BE2C (cell line): ENCODE results near the gene TUBA1B.

Experiments
- DNase-seq: peaks from one replicate; pipeline ENCODE4 v3.0.0-alpha.2; 2020
- H3K27me3 ChIP-seq: fragments of 250-450 bp; sonication (Bioruptor Pico); 2 replicates; pipeline ENCODE4 v1.5.1; 2020; ENCODE audit warnings: mild to moderate bottlenecking
- H3K36me3 ChIP-seq: fragments of 250-450 bp; sonication (Bioruptor Pico); 2 replicates; pipeline ENCODE4 v1.5.1; 2020; ENCODE audit warnings: mild to moderate bottlenecking
- H3K4me1 ChIP-seq: fragments of 250-450 bp; sonication (Bioruptor Pico); 2 replicates; pipeline ENCODE4 v1.5.1; 2020
- H3K4me3 ChIP-seq: 2 replicates; pipeline ENCODE4 v1.5.1; 2011; ENCODE audit warnings: low read depth, low read length
- H3K9me3 ChIP-seq: fragments of 250-450 bp; sonication (Bioruptor Pico); 2 replicates; pipeline ENCODE4 v1.5.1; 2020
- CTCF ChIP-seq: IDR thresholded peaks from 2 replicates; pipeline ENCODE4 v1.5.1; 2012; ENCODE audit warnings: mild to moderate bottlenecking, low read depth, low read length

The TUBA1B gene

GRCh38 chr12:49160399-49160798 is 29.2 kb upstream of the TUBA1B start:
- no peaks in the 10 kb centered on the region for H3K27me3 ChIP-seq
- no peak for DNase-seq
- TF ChIP-seq CTCF: no peak
- no peak overlapping the region for H3K4me3 ChIP-seq
- no peaks in the 10 kb centered on the region; the same call in none of the 2 replicates for H3K4me1 ChIP-seq
- H3K36me3 ChIP-seq: no peaks in the 10 kb centered on the region
- no peaks in the 10 kb centered on the region; the same call in 1 of the 2 replicates for H3K9me3 ChIP-seq

- Histone ChIP-seq H3K27me3 (no peaks in the 10 kb centered on the region), H3K9me3 (no peaks in the 10 kb centered on the region), H3K4me3 (no peak overlapping the region), H3K36me3 (no peaks in the 10 kb centered on the region; the same call in 1 of the 2 replicates), H3K4me1 (no peaks in the 10 kb centered on the region)
- no peak for TF ChIP-seq CTCF
- no peak for DNase-seq
Measured at GRCh38 chr12:49154221-49154620, 23.0 kb upstream of the TUBA1B start.

DNA sequence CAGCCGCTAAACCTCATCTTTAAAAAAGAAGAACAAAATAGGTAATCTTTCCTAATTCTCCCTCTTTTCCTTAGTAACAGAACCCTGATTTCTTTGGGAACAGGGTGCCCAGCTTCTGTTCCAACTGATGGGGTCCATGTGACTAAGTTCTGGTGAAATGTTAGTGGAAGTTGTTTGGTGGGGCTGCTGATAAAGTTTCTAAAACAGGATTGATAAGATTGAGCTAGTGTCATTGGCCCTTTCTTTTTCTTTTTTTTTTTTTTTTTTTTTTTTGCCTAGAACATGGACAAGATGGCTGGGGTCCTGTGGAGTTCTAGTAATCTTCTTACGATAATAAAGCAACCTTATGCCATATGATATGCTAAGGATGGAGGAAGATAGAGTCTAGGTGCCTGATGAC is 16.2 kb upstream of the TUBA1B start:
- Histone ChIP-seq H3K9me3 (no peaks in the 10 kb centered on the region), H3K36me3 (no peaks in the 10 kb centered on the region; the same call in 1 of the 2 replicates), H3K4me1 (no peaks in the 10 kb centered on the region), H3K4me3 (no peak overlapping the region), H3K27me3 (no peaks in the 10 kb centered on the region)
- DNase-seq: no peak
- TF ChIP-seq CTCF: no peak

- Histone ChIP-seq H3K36me3 (no peaks in the 10 kb centered on the region; the same call in 1 of the 2 replicates), H3K9me3 (no peaks in the 10 kb centered on the region), H3K27me3 (no peaks in the 10 kb centered on the region), H3K4me3 (no peak overlapping the region), H3K4me1 (no peaks in the 10 kb centered on the region)
- no peak for DNase-seq
- no peak for TF ChIP-seq CTCF
Measured at GRCh38 chr12:49146406-49146805, 15.2 kb upstream of the TUBA1B start.

DNA sequence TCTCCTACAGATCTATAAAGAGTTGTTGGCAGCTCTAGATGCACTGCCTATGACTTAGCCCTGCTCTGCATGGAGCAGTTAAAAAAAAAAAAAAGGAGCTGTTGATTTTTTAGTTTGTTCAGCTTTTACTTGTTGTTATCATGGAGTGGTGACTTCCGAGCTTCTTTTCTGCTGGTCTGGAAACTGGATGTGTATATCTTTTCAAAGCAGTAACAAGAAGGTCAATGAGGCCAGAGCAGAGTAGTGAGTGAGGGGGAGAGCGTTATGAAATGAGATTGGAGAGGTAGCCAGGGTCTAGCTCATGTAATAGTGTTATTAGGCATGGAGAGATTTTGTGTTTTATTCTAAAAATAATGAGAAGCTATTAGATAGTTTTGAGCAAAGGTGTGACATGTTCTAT is 13.2 kb upstream of the TUBA1B start:
- H3K36me3 ChIP-seq: no peaks in the 10 kb centered on the region; the same call in 1 of the 2 replicates
- H3K4me3 ChIP-seq: no peak overlapping the region
- no peaks in the 10 kb centered on the region; the same call in 1 of the 2 replicates for H3K4me1 ChIP-seq
- H3K9me3 ChIP-seq: no peaks in the 10 kb centered on the region
- TF ChIP-seq CTCF: no peak
- no peak for DNase-seq
- H3K27me3 ChIP-seq: no peaks in the 10 kb centered on the region

- Histone ChIP-seq H3K4me1 (no peaks in the 10 kb centered on the region; the same call in 1 of the 2 replicates), H3K36me3 (no peaks in the 10 kb centered on the region), H3K4me3 (no peak overlapping the region; the same call in 1 of the 2 replicates), H3K9me3 (no peaks in the 10 kb centered on the region), H3K27me3 (no peaks in the 10 kb centered on the region)
- DNase-seq: no peak
- TF ChIP-seq CTCF: no peak
Measured at GRCh38 chr12:49138999-49139398, 7.8 kb upstream of the TUBA1B start.
